HG03565 (cell line): ENCODE data around the gene TSKU.
"Not testable (repeated sequence)": the region's sequence is repeated elsewhere in the genome, so short reads cannot be mapped to it uniquely, and the experiment has no call there.

Source experiments
- ATAC-seq: cut with Tn5 transposase; IDR thresholded peaks from one replicate; pipeline ENCODE4 v1.9.1; 2021; ENCODE audit warnings: mild to moderate bottlenecking, moderate library complexity; ENCODE audit not compliant: unreplicated experiment

Gene TSKU

DNA sequence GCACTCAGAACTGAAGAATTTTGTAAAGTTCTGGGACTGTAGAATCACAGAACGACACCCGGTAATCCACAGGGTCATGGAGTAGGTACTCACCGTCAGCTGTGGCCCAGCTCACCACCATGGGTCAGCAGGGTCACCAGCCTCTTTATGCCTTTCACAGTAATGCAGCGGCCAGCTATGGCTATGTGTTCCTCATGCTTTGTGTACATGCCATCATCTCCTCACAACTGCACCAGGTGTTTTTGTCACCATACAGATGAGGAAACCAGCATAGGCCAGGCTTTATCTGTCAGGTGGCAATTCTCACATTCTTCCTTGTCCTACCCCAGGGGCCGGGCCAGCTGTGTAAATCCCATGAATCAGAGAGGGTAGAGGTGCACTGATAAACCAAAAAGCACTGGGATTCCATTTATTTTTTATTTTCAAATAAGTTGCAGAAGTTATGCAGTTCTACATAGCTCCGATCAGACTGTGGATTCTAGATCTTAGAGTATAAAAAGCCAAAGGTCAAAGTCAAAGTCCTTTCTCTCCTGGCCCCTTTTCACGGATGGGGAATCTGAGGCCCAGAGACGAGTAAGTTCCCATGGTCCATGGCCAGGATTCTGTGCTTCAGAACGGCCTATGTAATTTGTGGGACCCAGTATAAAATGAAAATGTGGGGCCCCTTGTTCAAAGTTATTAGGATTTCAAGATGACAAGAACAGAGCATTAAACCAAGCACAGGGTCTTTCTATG is 17.5 kb downstream of the TSKU start:
- ATAC-seq: no peak

- ATAC-seq: no peak
Observed at GRCh38 chr11:76801225-76801624, 18.1 kb downstream of the TSKU start.

- ATAC-seq: no peak
Observed at GRCh38 chr11:76801736-76802135, 18.6 kb downstream of the TSKU start.

DNA sequence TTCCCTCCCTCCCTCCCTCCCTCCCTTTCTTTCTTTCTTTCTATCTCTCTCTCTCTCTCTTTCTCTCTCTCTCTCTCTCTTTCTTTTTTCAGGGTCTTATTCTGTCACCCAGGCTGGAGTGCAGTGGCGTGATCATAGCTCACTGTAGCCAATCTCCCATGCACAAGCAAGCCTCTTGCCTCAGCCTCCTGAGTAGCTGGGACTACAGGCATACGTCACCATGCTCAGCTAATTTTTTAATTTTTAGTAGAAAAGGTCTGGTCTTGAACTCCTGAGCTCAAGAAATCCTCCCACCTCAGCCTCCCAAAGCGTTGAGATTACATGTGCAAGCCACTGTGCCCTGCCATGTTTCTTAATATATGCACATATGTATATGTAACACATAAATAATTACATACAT is 19.0 kb downstream of the TSKU start:
- no peak for ATAC-seq

DNA sequence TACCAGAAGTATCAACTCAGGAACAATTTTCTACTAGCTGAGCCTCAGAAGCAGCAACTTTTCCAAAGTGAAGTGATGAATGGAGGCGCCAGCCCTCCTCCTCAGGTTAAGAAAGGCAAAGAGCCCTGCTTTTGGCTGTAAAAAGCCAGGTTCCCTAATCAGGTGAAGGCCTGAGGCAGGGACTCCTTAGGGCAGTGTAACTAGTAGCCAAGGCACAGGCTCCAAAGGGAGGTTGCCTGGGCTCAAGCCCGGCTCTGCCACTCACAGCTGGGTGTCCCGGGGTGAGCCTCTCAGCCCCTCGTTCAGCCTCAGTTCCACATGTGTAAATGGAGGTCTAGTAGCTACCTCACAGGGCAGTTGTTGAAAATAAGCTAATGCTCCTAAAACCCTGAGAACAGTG is 19.5 kb downstream of the TSKU start:
- ATAC-seq: no peak

- no peak for ATAC-seq
Observed at GRCh38 chr11:76803023-76803422, 19.9 kb downstream of the TSKU start.

DNA sequence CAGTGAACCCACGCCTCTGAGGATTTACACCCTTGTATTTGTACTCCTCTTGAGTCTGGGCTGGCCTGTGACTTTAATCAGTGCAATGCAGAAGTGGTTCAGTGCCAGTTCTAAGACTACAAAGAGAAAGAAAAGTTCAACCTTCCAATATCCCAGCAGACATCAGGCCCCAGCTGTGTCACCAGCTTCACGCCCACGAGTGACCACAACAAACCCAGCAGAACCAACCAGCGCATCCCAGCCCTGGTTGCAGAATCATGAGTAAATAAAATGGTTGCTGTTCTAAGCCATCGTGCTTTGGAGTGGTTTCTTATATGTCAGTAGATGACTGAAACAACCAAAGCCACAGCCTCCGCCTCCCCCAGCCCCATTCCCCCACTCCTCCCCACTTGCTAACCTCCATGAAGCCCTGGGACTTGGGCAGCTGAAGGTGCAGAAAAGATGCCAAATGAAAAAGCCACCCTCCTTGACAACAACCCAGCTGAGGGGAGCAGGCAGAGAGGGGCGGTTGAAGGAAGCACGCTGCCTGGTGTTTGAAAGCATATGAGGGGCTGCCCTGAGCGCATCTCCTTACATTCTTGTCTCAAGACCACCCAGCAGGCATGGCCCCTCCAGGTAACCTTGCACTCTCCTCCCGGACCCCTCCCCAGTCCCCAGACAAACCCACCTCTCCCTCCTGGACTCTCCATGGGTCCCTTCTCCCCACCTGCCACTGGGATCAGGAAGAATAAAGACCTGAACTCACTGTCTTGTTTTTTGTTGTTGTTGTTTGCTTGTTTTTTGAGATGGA is 20.9 kb downstream of the TSKU start:
- no peak for ATAC-seq

- ATAC-seq: no peak
Observed at GRCh38 chr11:76805206-76805913, 22.2 kb downstream of the TSKU start.

DNA sequence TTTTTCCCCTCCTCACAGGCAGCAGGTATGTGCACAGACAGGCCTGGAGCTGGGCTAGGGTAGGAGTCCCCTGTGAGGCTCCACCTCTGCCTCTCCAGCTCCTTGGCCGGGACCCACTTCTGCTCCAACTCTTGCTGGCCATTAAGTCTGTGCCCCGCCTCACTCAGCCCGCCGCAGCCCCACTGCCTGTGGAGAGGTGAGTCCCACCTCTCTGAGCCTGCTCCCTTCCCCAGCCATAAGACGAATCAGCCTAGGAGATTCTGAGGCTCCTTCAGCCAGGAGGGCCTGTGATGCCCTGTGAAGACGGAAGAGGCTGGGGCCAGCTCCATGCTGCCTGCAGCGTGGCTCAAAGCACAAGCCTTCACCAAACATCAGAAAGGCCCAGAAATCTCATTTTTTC is 23.0 kb downstream of the TSKU start:
- no peak for ATAC-seq

DNA sequence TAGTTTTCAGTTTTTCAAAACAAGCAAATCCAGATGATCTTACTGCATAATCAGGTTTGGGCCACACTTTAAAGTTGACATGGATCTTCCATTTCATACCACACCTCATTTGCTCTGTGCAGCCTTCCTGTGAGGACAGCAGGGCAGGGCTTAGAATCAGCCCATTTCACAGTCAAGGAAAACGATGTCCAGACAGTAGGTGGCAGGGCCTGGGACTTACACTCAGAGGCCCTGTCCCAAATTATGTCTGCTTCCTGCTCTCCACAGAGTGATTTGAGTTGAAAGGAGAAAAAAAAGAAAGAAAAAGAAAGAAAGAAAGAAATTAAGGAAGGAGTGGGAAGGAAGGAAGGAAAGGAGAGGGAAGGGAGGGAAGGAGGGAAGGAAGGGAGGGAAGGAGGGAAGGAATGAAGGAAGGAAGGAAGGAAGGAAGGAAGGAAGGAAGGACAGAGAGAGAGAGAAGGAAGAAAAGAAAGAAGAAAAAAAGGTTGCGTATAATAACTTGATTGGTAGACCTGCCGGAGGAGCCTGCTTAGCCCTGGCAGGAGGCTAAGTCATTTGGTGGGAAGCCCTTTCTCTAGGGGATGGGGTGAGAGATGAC is 23.6 kb downstream of the TSKU start:
- ATAC-seq: no peak

GRCh38 chr11:76807206-76807875 is 24.2 kb downstream of the TSKU start:
- ATAC-seq: no peak

GRCh38 chr11:76808171-76808570 is 25.0 kb downstream of the TSKU start:
- ATAC-seq: no peak

DNA sequence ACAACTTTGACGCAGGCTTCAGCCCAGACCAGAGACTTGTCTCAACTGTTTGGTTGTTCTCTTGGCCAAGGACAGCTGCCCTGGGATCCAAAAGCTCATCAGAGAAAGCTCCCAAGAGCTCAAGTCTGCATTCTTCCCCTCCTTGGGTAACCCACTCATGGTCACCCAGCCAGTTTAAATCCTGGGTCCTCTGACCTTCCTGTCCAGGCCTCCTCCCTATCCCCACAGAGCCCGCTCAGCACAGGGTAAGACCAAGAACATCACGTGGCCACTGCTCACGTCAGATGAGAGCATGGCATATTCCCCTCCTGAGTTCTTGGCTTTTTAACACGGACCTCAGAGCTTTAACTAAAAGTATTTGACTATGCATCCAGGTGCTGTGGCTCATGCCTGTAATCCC is 25.8 kb downstream of the TSKU start:
- no peak for ATAC-seq

DNA sequence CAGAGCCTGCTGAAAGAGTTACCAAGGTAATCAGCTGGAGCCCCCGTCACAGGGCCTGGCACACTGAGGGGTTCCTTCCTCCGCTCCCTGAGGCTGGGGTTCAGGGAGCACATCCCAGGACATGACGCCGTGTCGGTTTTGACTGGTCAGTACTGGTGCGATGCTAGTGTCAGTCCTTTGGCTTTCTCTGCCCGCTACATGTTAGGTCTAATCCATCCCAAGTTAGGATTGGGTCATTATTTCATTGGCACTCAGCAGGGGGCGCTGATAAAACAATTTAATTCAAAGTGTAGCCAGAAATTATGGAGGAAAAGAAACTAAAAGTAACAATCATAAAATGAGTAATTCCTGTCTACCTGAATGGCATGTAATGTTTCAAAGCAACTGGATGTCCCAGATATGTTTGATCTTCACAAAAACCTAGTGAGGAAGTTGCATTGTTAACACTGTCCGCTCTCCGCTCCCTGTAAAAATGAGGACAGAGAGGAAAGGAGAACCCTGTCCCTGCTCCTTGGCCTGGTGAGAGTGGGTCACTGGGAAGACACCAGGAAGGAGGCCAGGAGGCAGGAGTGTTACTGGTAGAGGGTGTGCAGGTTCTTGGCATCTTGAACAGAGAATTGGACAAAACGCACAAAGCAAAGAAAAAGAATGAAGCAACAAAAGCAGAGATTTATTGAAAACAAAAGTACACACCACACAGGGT is 27.1 kb downstream of the TSKU start:
- no peak for ATAC-seq

DNA sequence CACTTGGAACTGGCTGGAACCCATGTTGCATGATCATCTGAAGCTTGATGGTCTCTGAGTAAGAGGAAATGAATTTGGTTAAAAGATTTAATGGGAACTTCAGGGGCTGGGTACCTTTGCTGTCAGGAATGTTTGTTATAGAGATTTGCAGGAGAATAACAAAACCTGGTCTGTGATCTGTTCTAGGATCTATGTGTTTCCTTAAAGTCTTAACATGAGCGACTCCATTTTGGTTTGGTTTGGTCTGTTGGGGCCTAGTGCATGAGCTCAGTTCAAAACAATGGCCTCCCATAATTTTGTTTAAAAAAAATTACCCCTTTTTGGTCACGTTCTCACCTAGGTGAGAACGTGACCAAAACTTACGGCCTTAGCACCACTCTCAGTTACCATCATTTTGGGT is 28.1 kb downstream of the TSKU start:
- ATAC-seq: no peak

DNA sequence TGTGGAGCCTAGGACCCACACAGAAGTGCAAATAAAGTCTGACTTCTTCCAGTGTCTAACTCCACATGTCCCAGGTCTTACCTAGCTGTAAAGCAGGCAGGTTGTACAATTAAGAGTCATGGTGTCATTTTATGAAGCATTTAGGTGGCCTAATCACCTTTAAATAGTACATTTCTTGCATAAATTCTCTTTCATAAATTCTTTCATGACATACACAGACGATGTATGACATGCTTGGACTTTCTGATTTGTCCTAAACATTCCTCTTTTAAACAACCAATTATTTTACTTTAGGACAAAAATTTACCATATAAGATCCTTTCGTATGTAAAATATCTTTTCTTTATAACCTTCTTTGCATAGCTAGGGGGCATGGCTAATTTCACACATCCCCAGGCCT is 31.3 kb downstream of the TSKU start:
- no peak for ATAC-seq

DNA sequence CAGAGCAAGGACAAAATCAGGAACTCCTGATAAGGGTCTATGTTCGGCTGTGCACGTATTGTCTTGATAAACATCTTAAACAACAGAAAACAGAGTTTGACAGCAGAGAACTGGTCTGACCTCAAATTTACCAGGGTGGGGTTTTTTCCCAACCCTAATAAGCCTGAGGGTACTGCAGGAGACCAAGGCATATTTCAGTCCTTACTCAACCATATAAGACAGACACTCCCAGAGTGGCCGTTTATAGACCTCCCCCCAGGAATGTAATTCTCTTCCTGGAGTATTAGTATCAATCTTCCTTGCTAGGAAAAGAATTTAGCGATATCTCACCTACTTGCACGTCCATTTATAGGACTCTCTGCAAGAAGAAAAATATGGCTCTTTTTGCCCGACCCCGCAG is 32.5 kb downstream of the TSKU start:
- ATAC-seq: not testable (repeated sequence)

GRCh38 chr11:76820184-76820566 is 37.0 kb downstream of the TSKU start:
- ATAC-seq: no peak

DNA sequence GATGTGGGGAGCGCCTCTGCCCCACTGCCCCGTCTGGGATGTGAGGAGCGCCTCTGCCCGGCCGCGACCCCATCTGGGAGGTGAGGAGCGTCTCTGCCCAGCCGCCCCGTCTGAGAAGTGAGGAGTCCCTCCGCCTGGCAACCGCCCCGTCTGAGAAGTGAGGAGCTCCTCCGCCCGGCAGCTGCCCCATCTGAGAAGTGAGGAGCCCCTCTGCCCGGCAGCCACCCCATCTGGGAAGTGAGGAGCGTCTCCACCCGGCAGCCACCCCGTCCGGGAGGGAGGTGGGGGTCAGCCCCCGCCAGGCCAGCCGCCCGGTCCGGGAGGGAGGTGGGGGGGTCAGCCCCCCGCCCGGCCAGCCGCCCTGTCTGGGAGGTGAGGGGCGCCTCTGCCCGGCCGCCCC is 38.2 kb downstream of the TSKU start:
- not testable (repeated sequence) for ATAC-seq

- ATAC-seq: no peak
Observed at GRCh38 chr11:76822406-76822805, 39.2 kb downstream of the TSKU start.
